Natural killer cell (primary cell): ENCODE data around the gene TRIM75. TPM values are rescaled to one million over a fixed set of nuclear protein-coding genes. Genes with fewer than 3 reads are reported as not detected.
A peak's percentile ranks its signal among the peaks of the same experiment; 100 is the strongest.

Experiments
- ATAC-seq, 3 donors: fragments of 150-1000 bp in 2 of 3; fragments of 200-7000 bp in 1 of 3; cut with Tn5 transposase; 1 replicate in 1 of 3; 2 replicates in 2 of 3; pipeline ENCODE4 v1.10.0; 2021; ENCODE audit warnings: mild to moderate bottlenecking in 2 of 3, moderate library complexity in 2 of 3
- DNase-seq, 2 donors: peaks; one replicate each; pipeline versions ENCODE4 v3.0.0 to v3.0.0-alpha.2; 2013 to 2021; ENCODE audit warnings: mixed read lengths in 1 of 2
- H3K27ac ChIP-seq: one replicate; pipeline ENCODE4 v1.5.1; 2013; ENCODE audit warnings: mild to moderate bottlenecking, low read length
- H3K27me3 ChIP-seq: one replicate; pipeline ENCODE4 v1.6.1; 2013; ENCODE audit warnings: low read length; ENCODE audit not compliant: control insufficient read depth, insufficient read depth
- H3K36me3 ChIP-seq: one replicate; pipeline ENCODE4 v1.6.1; 2013; ENCODE audit warnings: low read length; ENCODE audit not compliant: control insufficient read depth, insufficient read depth
- H3K4me1 ChIP-seq: one replicate; pipeline ENCODE4 v1.6.1; 2013; ENCODE audit warnings: low read length; ENCODE audit not compliant: control insufficient read depth, insufficient read depth
- H3K4me3 ChIP-seq: one replicate; pipeline ENCODE4 v1.5.1; 2013; ENCODE audit warnings: low read length
- H3K9me3 ChIP-seq: one replicate; pipeline ENCODE4 v1.6.1; 2013; ENCODE audit warnings: low read length; ENCODE audit not compliant: control insufficient read depth, insufficient read depth
- H3K27ac Mint-ChIP-seq, 2 donors: one replicate each; pipeline ENCODE4 v1.8.0; 2022; ENCODE audit warnings: mild to moderate bottlenecking in 2 of 2, mixed read lengths in 2 of 2, moderate library complexity in 1 of 2
- H3K27me3 Mint-ChIP-seq, 2 donors: one replicate each; pipeline ENCODE4 v1.8.0; 2022; ENCODE audit warnings: low read depth in 2 of 2, mixed read lengths in 2 of 2
- H3K36me3 Mint-ChIP-seq: one replicate; pipeline ENCODE4 v1.8.0; 2022; ENCODE audit warnings: mixed read lengths
- H3K4me1 Mint-ChIP-seq, 2 donors: one replicate each; pipeline ENCODE4 v1.8.0; 2022; ENCODE audit warnings: mixed read lengths in 2 of 2
- H3K4me3 Mint-ChIP-seq: one replicate; pipeline ENCODE4 v1.8.0; 2022; ENCODE audit warnings: mild to moderate bottlenecking, moderate library complexity, mixed read lengths
- H3K9me3 Mint-ChIP-seq, 2 donors: one replicate each; pipeline ENCODE4 v1.8.0; 2022; ENCODE audit warnings: mixed read lengths in 2 of 2
- CTCF ChIP-seq: fragments of 200-600 bp; IDR thresholded peaks from one replicate; pipeline ENCODE4 v1.8.0; 2022; ENCODE audit warnings: antibody characterized with exemption
- WGBS: methylation state at CpG from one replicate; pipeline ENCODE4 v1.1.7; 2013; ENCODE audit warnings: missing lambda C conversion rate; ENCODE audit not compliant: insufficient coverage; 5-methylcytosine and 5-hydroxymethylcytosine counted together
- intact Hi-C: fragments of 100-400 bp; cut with micrococcal nuclease; formaldehyde crosslinking; loops from one replicate; pipeline ENCODE4 v1.14.2; 2022
- total RNA-seq, 4 donors: library from RNA; stranded (reverse); fragments of 120-200 nt in 1 of 4; gene quantifications; one replicate each; pipeline versions ENCODE4 v1.2.3 to v1.2.4, GENCODE V29; 2013 to 2022

The TRIM75 gene
- total RNA-seq, 3 donors from 2014 or later (not counting 1 experiment from before 2014, with no cell fraction given), result not detected

- no peaks in the 10 kb centered on the region for H3K9me3 ChIP-seq
- Mint-ChIP-seq H3K9me3 (no peaks in the 10 kb centered on the region), H3K27ac (no peak overlapping the region), H3K4me1 (no peaks in the 10 kb centered on the region), H3K36me3 (no peaks in the 10 kb centered on the region), H3K27me3 (peaks cover 11 to 25% of the 10 kb centered on the region in 2 donors), H3K4me3 (no peak overlapping the region)
- no peak overlapping the region for H3K27ac ChIP-seq
- intact Hi-C loops, result no loop called here
- no peak overlapping the region for H3K4me3 ChIP-seq
- ATAC-seq (no peak), DNase-seq (peak in 1 of 2 donors; percentile 11)
- H3K36me3 ChIP-seq, result no peaks in the 10 kb centered on the region
- no peaks in the 10 kb centered on the region for H3K4me1 ChIP-seq
- 85% methylated on average over 5 of the region's 5 CpGs for WGBS
- no peaks in the 10 kb centered on the region for H3K27me3 ChIP-seq
- TF ChIP-seq CTCF, result no peak
Measured at GRCh38 chr4:165009493-165010227, 44.0 kb upstream of the TRIM75 start.

DNA sequence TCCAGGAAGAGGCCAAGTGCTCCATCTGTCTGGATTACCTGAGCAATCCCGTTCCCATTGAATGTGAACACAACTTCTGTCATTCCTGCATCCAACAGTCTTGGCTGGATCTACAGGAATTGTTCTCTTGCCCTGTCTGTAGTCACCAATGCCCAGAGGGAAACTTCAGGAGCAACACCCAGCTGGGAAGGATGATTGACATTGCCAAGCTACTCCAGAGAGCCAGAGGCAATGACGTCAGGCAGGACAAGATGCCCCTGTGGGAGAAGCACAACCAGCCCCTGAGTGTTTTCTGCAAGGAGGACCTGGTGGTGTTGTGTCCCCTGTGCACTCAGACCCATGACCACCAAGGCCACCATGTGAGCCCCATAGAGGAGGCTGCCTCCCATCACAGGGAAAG is 43.2 kb upstream of the TRIM75 start:
- intact Hi-C loops, result no loop called here
- Histone ChIP-seq H3K27me3 (no peaks in the 10 kb centered on the region), H3K27ac (no peak overlapping the region), H3K4me1 (no peaks in the 10 kb centered on the region), H3K9me3 (no peaks in the 10 kb centered on the region), H3K36me3 (no peaks in the 10 kb centered on the region), H3K4me3 (no peak overlapping the region)
- H3K27ac Mint-ChIP-seq, result no peak overlapping the region
- ATAC-seq (no peak), DNase-seq (no peak)
- H3K36me3 Mint-ChIP-seq, result no peaks in the 10 kb centered on the region
- TF ChIP-seq CTCF, result no peak
- no peaks in the 10 kb centered on the region for H3K9me3 Mint-ChIP-seq
- H3K4me1 Mint-ChIP-seq, result no peaks in the 10 kb centered on the region
- no peak overlapping the region for H3K4me3 Mint-ChIP-seq
- WGBS, result 78% methylated on average over 2 of the region's 2 CpGs
- peaks cover 11 to 19% of the 10 kb centered on the region in 2 donors for H3K27me3 Mint-ChIP-seq

GRCh38 chr4:165010991-165011390 is 42.7 kb upstream of the TRIM75 start:
- no peak for TF ChIP-seq CTCF
- H3K9me3 ChIP-seq, result no peaks in the 10 kb centered on the region
- H3K9me3 Mint-ChIP-seq, result no peaks in the 10 kb centered on the region
- intact Hi-C loops, result no loop called here
- peaks cover 11 to 17% of the 10 kb centered on the region in 2 donors for H3K27me3 Mint-ChIP-seq
- H3K27ac ChIP-seq, result no peak overlapping the region
- no peaks in the 10 kb centered on the region for H3K36me3 ChIP-seq
- no peak overlapping the region for H3K4me3 ChIP-seq
- ATAC-seq (no peak), DNase-seq (no peak)
- no peaks in the 10 kb centered on the region for H3K36me3 Mint-ChIP-seq
- H3K27me3 ChIP-seq, result no peaks in the 10 kb centered on the region
- 76% methylated on average over 8 of the region's 8 CpGs for WGBS
- H3K4me1 ChIP-seq, result no peaks in the 10 kb centered on the region
- no peaks in the 10 kb centered on the region for H3K4me1 Mint-ChIP-seq
- H3K27ac Mint-ChIP-seq, result no peak overlapping the region
- H3K4me3 Mint-ChIP-seq, result no peak overlapping the region

DNA sequence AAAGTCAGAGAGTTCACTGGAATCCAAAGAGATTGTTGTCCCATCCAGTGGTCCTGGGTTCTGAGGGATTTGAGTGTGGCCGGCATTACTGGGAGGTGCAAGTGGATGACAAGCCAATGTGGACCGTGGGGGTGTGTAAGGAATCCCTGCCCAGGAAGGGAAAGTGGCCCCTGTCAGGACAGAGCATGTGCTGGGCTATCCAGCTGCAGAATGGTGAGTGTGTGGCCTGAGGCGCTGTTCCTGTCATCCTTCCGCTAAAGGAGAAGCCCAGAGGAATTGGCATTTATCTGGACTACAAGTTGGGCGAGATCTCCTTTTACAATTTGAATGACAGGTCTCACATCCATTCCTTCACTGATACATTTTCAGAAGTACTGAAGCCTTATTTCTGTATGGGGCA is 42.3 kb upstream of the TRIM75 start:
- no peak for DNase-seq
- Histone ChIP-seq H3K4me1 (no peaks in the 10 kb centered on the region), H3K36me3 (no peaks in the 10 kb centered on the region), H3K4me3 (no peak overlapping the region), H3K27ac (no peak overlapping the region), H3K9me3 (no peaks in the 10 kb centered on the region), H3K27me3 (no peaks in the 10 kb centered on the region)
- Mint-ChIP-seq H3K4me3 (no peak overlapping the region), H3K4me1 (no peaks in the 10 kb centered on the region), H3K36me3 (no peaks in the 10 kb centered on the region), H3K27ac (no peak overlapping the region), H3K9me3 (no peaks in the 10 kb centered on the region), H3K27me3 (peaks cover 8 to 17% of the 10 kb centered on the region in 2 donors)
- WGBS, result 85% methylated on average over 5 of the region's 5 CpGs
- TF ChIP-seq CTCF, result no peak
- no peak for ATAC-seq
- intact Hi-C loops, result no loop called here
